NCI-H1417 treated with DMSO at 0.1 percent for 48 hours (cell line): Measurements from ENCODE around the gene RMDN3.

Experiments
- DNase-seq: peaks from one replicate; lab custom pipeline; 2025; lab: John Stamatoyannopoulos, UW

RMDN3 gene

DNA sequence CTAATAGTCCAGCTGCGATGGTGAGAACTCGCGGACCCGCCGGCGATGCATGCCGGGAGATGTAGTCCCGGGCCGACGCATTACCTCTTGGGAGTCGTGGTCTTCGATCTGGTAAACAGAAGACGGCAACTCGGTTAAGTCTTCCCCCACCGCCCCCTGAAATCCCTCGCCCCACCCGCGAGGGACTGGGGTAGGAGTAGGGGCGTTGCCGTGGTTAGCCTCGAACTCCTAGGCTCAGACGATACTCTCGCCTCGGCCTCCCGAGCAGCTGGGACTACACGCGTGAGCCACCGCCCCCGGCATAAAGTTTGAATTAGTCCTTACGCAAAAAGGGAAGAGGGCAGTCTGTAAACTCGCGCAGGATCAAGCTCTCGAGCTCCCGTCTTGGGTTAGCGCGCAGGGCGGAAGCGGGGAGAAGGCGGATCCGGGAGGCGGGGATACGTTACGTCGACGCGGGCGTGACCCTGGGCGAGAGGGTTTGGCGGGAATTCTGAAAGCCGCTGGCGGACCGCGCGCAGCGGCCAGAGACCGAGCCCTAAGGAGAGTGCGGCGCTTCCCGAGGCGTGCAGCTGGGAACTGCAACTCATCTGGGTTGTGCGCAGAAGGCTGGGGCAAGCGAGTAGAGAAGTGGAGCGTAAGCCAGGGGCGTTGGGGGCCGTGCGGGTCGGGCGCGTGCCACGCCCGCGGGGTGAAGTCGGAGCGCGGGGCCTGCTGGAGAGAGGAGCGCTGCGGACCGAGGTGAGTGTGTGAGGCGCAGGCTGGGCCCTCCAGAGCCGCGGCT lies 60.2 kb downstream of the RMDN3 start, which contains the start of gene RAD51:
RAD51 (plus strand) TSS at position 487 of the 781 bp plus-strand sequence. CDS start 3,585 bp downstream, outside the sequence.
- DNase-seq: peak; percentile 14

DNA sequence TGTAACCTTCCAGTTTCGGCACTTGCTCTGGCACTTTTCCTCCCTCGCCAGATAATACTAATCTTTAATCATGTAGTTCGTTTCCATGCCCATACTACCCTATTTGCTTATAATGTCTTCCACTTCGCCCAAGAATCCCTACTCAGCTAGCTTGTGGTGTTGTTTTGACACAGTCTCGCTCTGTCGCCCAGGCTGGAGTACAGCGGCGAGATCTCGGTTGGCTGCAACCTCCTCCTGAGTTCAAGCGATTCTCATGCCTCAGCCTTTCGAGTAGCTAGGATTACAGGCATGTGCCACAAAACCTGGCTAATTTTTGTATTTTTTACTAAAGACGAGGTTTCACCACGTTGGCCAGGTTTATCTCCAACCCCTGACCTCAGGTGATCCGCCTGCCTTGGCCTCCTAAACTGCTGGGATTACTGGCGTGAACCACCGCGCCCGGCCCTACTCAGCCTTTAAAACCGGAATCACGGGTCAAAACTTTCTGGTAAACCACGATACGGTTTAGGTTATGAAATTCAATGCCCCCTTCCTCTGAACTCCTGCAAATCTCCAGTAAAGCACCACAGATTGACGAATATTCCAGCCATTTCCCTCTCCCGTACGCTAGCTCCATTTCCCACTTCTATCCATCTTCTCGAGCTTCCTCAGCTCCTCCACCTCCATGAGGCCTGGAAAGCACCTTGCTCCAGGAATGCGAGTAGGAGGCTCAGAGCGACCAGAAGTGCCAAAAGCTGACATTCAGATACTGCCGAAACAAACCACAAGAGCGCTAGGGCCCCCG lies 61.0 kb downstream of the RMDN3 start:
- DNase-seq: no peak

DNA sequence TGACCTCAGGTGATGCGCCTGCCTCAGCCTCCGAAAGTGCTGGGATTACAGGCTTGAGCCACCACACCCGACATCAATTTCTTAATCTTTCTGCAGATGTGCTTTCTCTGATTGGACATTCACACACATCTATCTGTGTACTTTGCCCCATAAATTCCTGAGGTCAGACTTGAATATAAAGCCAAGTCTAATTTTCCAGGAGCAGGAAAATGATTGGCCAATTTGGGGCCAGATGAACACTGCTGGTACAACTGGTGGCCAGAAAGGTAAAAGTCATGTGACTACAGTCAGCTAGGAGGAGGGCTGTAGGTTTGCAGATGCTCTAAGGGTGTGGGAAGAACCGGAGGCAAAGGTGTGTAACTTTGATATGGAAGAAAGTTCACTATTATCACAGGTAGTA lies 63.3 kb downstream of the RMDN3 start:
- no peak for DNase-seq

DNA sequence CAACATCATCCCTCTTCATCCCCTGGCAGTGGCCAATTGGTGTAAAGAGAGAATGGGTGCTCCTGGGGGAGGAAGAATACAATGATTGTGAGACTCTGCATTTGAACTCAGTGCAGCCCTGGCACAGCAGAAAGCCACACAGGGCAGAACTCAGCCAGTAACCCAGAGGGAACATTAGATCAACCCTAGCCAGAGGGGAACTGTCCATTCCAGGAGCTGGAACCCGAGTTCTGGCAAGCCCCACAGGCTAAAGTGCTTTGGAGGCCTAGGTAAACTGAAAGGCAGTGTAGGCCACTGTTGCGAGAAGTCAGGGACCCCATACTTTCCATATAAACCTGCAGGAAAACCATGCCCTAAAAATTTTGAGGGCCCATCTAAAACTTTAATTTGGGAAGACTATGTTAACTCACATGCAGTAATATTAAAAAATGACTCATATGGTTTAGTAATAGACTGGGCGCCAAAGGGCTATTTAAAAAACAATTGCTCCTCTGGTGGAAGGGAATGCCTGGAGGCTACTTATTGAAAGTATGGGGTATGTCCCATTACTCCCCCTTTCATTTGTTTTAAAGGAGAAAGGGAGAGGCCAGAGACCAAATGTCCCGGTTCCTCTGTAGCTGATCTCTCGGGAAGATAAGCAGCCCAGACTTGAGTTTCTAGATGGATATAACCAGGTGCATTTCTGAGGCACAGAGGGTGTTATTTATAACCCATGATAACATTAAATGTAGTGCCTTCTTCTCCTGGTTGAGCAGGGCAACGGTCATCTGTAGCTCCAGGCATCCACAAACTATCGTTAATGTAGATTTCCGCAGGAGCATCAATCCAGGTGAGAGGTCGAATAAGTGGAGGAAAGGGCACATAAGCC lies 65.9 kb downstream of the RMDN3 start:
- no peak for DNase-seq
